GM18508 (cell line): ENCODE measurements around the gene ALKBH1.
"Not testable (repeated sequence)": the region's sequence is repeated elsewhere in the genome, so short reads cannot be mapped to it uniquely, and the experiment has no call there.

Source experiments
- ATAC-seq: cut with Tn5 transposase; IDR thresholded peaks from one replicate; pipeline ENCODE4 v1.9.1; 2021; ENCODE audit warnings: moderate number of reproducible peaks; ENCODE audit not compliant: insufficient read depth, unreplicated experiment

ALKBH1 gene

DNA sequence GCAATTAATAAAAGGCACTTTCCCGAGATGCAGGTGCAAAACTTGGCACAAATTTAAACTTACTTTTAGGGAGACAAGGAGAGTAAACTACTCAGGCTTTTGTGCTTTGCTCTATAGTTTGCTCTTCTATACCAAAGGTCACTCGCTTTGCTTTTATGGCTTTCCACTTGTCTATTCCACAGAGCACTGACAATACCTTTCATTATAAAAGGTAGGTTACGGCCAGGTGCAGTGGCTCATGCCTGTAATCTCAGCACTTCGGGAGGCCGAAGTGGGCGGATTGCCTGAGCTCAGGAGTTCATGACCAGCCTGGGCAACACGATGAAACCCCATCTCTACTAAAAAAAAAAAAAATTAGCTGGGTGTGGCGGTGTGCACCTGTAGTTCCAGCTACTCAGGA, 32.9 kb downstream of the ALKBH1 start:
- no peak for ATAC-seq

DNA sequence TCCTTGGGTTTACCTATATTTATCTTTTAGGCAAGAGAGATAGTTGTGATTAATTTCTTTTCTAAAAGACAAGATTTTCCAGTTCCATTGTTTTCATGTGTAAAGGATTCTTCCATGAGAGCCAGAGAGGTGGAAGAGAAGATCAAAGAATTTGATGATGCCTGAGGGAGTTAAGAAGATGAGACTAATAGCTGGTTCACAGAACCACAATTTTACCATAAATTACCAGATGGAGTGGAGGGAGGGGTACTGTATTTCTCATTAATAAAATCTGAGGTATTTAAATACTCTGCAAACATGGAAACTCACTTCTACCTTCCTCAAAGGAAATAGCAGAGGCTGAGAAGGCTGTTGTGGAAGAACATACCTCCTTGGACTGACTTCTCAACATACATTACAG, 34.6 kb downstream of the ALKBH1 start:
- no peak for ATAC-seq

DNA sequence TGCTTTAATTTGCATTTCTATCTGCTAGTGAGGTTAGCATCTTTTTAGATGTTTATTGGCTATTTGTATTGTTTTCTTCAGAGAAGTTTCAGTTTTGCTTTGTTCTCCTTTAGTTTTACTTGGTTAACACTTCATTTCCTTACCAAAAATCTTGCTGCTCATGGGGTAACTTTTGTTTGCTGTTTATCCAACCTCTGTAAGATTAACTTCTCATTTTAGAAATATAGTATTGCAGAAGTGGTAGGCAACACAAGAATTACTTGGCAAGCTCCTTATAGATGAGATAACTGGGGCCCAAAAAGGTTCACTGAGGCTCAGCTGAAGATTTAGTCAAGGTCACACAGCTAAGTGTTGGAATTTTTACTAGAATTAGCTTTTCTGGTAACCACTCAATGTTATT, 40.5 kb downstream of the ALKBH1 start:
- ATAC-seq: no peak

DNA sequence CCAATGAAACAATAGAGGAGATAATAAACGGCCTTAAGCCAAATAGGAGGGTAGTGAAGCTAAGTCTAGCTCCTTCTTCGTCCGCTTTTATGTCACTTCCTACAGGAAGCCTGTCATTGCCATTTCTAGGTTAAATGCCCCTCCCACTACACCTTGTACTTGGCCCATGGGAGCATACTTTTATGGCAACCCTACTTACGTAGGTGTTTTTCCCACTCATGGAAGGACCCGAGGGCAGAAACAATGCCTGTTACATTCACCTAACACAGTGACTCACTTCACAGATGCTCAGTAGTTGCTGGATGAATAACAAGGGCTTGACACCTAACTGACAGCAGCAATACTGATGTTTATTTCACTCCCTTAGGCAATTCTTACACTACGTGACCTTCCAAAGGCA, 44.5 kb downstream of the ALKBH1 start:
- ATAC-seq: no peak

DNA sequence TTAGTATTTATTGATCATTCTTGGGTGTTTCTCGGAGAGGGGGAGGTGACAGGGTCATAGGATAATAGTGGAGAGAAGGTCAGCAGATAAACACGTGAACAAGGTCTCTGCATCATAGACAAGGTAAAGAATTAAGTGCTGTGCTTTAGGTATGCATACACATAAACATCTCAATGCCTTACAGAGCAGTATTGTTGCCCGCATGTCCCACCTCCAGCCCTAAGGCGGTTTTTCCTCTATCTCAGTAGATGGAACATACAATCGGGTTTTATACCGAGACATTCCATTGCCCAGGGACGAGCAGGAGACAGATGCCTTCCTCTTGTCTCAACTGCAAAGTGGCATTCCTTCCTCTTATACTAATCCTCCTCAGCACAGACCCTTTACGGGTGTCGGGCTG, 46.3 kb downstream of the ALKBH1 start:
- ATAC-seq: not testable (repeated sequence)

DNA sequence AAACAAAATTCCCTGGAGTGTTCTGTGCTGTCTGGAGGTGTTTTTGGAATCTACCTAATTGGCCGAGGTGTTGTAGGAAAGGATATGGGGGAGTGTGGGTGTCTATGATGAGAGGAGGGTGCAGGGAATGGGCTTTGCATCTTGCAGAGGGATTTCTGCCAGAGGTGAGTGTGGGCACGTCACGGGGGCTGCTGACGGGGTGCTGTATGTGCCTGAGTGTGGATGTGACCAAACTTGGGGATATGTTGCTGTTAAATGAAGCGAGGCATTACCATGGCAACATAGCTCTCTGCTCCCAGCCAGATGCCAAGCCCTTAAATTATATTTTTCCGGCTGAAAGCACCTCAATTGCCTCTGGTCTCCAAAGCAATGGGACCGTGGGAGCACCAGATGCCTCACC, 47.1 kb downstream of the ALKBH1 start:
- ATAC-seq: no peak

DNA sequence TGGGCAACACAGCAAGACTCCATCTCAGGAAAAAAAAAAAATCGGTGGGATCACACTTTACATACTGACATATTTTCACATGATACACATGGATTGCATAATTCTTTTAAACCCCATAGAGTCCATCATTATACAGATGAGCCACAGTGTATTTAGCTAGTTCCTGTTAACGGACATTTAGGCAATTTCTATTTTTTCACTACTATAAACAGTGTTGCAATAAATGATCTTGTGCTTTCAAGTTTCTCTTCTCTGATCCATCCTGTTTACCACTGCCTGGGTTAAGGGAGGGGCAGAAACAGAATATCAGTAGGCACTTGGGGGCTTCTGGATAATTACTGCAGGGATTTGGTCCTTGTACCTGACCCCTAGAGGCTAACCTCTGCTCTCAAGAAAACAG, 48.0 kb downstream of the ALKBH1 start:
- no peak for ATAC-seq

DNA sequence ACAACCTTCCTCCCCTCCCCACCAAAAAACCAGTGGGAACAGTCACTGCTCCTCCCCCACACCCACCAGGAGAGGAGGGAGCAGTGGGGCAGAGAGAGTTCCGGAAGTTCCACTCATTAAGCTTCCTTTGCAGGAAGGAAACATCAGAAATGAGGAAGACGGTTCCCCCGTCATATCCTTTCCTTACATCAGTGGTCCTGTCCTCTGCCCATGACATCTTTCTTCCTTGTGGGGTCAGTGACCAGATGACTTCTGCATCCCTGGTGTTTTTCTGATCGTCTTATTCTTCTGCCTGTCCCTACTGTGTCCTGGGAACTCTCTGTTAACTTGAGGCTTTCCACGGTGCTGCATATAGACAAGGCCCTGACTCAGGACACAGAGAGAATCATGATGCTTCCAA, 50.5 kb downstream of the ALKBH1 start:
- no peak for ATAC-seq

DNA sequence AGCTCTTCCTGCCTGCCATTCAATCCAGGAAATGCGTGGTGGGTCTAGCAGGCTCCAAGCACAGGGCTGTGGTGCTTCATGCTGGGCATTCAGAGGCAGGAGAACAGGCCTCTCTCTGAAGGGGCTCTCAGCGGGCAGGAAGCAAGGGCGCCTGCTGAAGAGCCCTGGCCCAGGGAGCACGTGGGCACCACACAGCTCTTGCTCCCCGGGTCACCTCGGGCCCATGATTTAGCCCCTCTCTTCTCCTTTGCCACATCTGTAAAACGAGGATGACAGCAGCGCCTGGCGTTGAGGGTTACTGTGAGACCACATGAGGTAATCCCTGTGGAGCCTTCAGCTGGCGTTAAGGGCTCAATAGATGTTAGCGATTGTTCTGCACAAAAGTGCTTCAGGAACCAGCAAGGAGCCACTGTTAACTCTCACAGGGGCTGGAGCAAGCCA, 53.8 kb downstream of the ALKBH1 start:
- no peak for ATAC-seq

DNA sequence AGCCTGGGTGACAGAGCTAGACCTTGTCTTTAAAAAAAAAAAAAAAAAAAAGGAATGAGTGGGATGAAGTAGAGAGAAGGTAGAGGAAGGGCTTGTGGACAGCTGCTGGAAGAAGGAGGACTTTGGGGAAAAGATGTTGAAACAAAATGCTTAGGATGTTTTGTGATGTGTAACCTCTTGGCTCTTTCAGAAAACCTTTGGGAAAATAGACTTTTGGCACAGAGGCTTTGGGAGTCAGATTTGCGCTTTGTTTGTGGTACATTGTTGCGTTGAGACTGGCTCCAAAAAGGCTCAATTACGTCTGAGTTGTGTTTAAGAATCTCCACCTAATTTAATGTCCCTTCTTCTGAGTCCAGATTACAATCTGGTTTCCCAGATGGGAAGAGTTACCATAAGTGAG, 58.5 kb downstream of the ALKBH1 start:
- no peak for ATAC-seq

DNA sequence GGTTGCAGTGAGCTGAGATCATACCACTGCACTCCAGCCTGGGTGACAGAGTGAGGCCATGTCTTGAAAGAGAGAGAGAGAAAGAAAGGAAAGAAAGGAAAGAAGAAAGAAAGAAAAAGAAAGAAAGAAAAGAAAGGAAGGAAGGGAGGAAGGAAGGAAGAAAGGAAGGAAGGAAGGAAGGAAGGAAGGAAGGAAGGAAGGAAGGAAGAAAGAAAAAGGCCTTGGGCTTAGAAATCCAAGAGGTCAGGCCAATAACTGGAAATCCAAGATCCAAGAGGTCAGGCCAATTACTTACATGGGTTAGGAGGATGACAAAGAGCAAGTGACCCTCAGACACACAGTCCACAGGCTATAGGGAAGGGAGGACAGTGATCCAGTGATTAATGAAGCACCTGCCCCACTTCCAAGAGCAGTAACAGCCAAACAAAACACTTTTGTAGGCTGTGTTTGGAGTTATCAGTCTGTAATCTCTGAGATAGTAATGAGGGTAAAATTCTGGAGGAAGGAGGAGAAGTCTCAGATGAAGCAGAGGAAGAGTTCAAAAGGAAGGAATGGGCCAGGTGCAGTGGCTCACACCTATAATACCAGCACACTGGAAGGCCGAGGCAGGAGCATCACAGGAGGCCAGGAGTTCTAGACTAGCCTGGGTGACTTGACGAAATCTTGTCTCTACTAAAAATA, 59.2 kb downstream of the ALKBH1 start:
- no peak for ATAC-seq

DNA sequence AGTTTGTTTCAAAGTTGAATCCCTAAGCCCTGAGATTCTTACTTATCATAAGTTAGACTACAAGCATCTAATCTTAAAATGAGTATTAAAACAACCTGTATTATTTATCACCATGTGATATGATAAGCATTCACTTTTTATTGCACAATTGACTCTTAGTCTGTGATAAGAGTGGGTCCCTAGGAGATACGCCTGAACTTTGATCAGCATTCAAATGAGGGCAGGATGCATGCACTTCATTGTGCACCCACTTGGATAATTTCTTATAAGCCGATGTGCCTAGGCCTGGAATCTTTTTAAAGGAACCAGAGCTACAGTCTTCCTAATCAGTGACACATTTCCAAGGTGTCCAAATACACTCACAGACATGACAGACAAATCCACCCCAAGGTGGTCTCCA, 60.0 kb downstream of the ALKBH1 start:
- ATAC-seq: no peak

DNA sequence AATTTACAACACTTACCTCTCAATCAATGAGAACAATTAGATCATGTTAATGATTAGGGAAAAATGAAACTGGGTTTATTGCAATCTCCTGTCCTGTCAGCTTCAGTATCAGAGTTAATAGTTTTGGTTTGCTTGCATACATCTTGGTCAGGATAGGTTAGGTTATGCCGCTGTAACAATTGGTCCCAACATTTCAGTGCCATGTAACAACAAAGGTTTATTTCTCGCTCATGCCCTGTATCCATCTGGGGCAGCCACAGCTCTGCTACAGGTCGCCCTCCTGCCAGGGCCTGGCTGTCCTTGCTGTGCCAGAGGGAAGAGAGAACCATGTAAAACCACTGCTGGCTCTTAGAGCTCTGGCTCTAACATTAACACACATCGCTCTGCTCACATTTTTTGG, 60.9 kb downstream of the ALKBH1 start:
- ATAC-seq: no peak

DNA sequence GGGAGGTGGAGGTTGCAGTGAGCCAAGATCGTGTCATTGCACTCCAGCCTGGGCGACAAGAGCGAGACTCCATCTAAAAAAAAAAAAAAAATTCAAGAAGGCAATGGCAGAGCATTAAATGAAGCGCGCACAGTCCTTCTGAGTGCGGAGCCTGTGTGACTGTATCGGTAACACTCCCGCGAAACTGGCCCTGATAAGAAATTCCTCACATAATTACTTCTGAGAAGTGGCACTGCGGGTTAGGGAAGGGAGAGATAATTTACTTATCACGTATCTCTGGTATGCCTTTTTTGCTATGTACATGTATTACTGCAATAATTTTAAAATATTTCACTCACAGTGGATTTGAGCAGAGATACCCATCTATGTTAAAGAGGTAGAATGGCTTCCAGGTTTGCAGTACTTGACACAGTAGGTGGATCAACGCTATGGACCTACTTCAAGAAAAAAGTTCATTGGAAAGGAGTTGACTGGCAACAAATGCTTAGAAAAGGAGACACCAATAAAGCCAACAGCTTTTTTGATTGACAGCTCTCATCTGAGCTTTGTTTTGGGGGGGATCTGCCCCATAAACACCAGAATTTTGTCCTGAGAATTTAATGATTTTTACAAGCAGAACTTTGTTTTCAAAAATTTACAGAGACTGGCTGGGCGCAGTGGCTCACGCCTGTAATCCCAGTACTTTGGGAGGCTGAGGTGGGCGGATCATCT, 62.1 kb downstream of the ALKBH1 start:
- ATAC-seq: no peak

DNA sequence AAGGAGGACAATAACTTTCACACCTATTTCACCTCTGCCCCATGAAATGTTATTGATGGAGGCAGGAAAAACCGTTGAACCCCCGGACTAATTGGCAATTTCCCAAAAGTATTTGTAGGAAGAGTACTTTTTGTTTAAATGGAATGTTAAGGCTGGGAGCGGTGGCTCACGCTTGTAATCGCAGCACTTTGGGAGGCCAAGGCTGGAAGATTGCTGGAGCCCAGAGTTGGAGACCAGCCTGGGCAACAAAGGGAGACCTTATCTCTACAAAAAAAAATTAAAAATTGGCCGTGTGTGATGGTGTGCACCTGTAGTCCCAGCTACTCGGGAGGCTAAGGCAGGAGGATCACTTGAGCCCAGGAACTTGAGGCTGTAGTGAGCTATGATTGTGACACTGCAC, 65.4 kb downstream of the ALKBH1 start:
- ATAC-seq: no peak

DNA sequence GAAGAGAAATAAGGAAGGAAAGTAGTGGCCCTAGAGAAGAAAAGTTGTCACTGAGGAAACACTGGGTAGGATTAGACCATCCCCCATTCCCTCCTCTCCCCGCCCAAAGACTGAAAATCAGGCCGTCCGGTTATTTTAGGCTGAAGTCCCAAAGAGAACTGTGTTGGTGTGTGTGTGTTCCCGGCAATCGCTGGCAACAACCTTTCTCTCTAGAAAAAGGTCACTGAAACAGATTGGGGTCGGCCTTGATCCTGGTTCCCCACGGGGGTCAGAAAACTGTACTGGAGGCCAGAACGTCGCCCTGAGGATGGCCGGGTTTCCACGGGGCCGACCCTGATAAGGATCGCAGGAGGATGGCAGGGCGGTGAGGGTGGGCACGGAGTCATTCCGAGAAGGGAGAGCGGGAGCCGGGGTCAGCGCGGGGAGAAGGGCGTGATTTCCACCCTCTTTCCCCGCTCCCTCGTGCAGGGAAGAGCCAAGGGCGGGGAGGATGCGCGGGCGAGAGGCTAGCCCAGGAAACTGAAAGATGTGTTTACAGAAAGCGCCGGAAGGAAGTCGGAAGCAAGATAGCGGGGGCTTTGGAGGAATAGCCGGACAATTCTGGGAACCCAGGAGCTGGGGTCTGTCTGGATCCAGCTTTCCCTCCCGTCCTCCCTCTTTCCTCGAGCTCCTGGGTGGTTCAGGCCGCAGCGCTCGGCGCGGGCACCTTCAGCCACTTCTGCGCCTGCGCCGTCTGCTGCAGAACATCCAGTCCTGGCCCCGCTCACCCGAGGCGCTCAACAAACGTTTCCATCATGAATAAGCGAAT, 66.1 kb downstream of the ALKBH1 start:
- ATAC-seq: no peak

DNA sequence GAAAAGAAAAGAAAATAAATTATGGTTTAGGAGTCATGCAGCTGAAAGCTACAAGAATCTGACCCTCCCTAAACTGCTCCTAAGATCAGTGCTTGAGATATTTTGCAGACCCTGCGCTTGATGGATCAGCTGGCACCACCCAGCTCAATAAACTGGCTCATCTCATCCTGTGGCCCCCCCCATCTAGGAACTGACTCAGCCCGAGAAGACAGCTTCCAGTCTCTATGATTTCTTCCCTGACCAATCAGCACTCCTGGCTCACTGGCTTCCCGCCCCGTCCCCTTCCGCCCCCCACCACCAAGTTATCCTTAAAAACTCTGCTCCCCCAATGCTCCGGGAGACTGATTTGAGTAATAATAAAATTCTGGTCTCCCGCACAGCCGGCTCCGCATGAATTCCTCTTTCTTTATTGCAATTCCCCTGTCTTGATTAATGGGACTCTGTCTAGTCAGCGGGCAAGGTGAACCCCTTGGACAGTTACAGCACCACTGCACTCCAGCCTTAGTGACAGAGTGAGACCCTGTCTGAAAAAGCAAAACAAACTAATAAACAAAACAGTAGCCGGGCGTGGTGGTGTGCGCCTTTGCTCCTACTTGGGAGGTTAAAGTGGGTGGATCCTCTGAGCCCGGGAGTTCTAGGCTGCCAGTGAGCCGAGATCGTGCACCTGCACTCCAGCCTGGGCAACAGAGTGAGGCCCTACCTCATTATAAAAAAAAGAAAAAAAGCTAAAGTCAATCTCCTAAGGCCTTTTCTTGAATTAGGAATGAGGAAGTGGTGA, 66.9 kb downstream of the ALKBH1 start:
- ATAC-seq: no peak

DNA sequence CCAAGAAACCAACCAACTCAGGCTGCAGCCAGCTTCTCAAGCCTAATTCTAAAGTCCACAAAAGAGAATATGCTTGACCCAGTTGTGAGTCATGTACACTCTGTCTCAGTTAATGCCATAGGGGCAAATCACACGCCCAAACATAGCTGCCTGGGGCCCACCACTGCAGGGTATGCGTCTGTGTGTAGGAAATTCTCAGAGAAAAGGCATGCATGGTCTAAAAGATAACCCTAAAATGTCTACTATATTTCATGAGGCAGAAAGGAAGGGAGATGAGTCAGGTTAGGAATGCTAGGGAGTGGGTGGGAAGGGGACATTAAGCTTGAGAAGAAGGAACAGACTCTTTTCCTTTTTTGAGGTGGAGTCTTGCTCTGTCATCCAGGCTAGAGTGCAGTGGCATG, 69.1 kb downstream of the ALKBH1 start:
- ATAC-seq: no peak

DNA sequence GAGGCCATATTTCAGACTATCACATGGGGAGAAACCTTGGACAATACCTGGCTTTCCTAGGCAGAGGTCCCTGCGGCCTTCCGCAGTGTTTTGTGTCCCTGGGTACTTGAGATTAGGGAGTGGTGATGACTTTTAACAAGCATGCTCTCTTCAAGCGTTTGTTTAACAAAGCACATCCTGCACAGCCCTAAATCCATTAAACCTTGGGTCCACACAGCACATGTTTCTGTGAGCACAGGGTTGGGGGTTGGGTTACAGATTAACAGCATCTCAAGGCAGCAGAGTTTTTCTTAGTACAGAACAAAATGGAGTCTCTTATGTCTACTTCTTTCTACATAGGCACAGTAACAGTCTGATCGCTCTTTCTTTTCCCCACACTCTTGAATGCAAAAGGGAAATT, 72.0 kb downstream of the ALKBH1 start:
- not testable (repeated sequence) for ATAC-seq

DNA sequence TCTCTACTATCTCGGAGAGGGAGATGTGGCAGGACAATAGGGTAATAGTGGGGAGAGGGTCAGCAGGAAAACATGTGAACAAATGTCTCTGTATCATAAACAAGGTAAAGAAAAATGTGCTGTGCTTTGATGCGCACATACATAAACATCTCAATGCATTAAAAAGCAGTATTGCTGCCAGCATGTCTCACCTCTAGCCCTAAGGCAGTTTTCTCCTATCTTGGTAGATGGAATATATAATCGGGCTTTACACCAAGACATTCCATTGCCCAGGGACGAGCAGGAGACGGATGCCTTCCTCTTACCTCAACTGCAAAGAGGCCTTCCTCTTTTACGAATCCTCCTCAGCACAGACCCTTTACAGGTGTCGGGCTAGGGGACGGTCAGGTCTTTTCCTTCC, 72.4 kb downstream of the ALKBH1 start:
- ATAC-seq: not testable (repeated sequence)

DNA sequence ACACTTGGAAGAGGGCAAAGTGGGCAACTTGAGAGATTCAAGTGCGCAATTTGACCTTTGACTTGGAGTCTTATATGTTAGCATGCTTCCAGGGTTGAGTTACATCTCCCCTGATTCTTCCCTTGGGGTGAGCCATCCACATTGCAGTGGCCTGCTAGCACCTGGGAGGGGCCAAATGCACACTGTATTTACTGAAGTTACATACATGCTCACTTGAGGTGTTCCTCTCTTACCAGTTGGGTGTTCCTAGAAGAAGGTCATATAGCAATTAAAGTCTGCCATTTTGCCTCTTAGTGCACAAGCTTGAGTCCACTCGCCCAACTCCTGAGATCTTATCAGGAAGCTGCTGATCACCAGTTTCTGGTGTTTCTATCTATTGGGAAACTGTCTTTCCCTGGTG, 77.7 kb downstream of the ALKBH1 start:
- ATAC-seq: no peak
